Activated T-helper 1 cell treated with Interleukin-2 at 50 U/mL for 16 hours (primary cell): ENCODE data around the gene ZIC5.

Source experiments
- DNase-seq: peaks from one replicate; pipeline ENCODE4 v3.0.0-alpha.2; 2020; ENCODE audit warnings: low read depth

Gene ZIC5

GRCh38 chr13:99971576-99972189, at the start of gene ZIC5:
Gene ZIC5 (minus strand): TSS chr13:99971767. CDS start chr13:99971603, 164 bp downstream.
- no peak for DNase-seq

GRCh38 chr13:100019780-100020356, 48.3 kb upstream of the ZIC5 start:
- no peak for DNase-seq

GRCh38 chr13:100014621-100015020, 43.1 kb upstream of the ZIC5 start:
- DNase-seq: no peak

GRCh38 chr13:99998261-99998660, 26.7 kb upstream of the ZIC5 start:
- no peak for DNase-seq

DNA sequence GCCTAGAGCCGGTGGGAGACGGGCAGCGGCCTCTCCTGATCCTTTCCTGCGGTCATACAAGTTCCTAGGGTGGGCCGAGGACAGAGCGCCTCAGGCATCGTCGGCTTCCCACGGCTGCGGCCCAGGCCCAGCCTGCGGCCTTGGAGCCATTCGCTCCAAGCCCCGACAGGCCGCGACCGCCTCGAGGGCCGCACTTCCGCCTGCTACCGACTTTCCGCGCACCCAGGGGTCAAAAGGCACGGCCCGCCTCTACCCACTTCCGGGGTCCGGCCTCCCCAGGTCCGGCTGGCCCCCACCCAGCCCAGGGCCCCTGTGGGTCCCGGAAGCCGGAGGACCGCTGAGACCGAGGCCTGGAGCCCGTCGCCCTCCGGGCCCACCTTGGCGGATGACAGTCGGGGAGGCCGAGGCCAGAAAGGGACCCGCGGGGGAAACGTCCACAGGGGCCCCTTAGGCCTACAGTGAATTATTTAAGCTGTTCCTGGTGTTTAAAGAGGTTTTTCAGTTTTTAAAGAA, 26.2 kb upstream of the ZIC5 start:
- DNase-seq: no peak

GRCh38 chr13:99996381-99996973, 24.9 kb upstream of the ZIC5 start:
- DNase-seq: no peak

DNA sequence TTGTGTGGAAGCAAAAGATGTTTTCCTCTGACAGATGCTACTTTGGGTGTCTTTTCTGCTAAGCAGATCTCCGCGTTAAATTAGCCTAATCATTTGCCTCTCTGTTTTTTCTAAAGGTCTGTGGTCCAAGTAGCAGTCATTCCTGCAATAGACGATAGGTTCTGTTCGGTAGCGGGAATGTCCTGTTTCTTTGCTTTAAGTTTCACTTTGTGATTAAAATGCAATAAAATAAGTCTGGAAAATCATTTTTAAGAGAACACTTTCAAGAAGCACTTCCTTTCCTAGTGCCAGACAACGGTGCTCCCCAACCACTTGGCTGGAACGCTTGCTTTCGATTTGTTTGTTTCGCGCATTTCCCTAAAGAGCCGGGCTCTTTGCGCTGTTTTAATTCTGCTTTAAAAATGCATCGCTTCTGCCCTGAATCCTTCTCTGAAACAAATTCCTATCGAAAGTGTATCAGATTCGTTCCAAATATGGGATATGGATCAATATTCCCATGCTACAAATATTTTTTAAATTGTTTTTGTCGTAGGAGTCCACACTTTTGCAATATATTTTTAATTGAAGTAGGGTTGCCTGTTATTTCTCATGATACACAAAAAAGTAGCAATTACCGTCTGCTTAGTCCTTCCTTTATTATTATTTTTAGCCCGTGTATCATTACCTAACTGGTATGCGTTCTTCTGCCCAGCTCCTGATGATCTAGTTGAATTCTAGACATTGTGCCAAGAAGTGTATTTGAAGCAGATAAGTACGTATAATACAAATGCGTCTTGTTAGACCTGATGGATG, 24.2 kb upstream of the ZIC5 start:
- DNase-seq: no peak

DNA sequence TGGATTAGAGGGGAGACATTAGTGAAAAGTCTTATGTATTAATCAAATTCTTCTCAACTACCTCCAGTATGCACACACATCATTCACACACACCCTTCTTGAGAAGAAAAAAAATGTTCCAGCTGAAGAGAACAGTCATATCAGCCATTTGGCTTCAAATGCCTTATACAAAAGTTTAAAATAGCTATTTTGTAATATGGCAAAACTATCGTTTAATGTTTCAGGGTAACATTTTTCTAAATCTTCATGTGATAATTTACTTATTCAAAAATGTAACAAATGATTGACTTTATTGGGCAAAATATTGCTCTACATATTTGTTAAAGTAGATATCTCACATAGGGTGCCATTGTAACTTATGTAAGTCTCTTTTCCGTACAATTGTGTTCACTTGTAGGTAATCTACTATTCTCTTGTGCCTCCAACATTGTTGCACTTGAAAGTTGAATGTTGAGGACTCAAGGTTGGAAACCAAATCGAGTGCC, 23.6 kb upstream of the ZIC5 start:
- DNase-seq: no peak

DNA sequence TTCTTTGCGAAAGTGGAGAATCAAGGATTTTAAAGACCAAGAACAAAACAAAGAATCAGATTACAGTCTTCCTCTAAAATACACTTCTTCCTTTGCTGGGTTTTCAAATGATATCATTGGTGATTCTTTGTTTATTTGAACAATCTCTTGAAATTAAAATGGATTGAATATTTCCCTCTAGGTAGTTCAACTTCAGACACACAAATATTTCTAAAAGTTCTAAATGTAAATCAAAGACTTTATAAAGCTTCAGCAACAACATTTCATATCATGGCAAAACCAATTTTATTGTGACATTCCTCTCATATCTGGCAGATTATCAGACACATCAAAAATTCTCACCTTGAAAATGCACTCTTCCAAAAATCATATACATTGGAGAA, 23.1 kb upstream of the ZIC5 start:
- no peak for DNase-seq

DNA sequence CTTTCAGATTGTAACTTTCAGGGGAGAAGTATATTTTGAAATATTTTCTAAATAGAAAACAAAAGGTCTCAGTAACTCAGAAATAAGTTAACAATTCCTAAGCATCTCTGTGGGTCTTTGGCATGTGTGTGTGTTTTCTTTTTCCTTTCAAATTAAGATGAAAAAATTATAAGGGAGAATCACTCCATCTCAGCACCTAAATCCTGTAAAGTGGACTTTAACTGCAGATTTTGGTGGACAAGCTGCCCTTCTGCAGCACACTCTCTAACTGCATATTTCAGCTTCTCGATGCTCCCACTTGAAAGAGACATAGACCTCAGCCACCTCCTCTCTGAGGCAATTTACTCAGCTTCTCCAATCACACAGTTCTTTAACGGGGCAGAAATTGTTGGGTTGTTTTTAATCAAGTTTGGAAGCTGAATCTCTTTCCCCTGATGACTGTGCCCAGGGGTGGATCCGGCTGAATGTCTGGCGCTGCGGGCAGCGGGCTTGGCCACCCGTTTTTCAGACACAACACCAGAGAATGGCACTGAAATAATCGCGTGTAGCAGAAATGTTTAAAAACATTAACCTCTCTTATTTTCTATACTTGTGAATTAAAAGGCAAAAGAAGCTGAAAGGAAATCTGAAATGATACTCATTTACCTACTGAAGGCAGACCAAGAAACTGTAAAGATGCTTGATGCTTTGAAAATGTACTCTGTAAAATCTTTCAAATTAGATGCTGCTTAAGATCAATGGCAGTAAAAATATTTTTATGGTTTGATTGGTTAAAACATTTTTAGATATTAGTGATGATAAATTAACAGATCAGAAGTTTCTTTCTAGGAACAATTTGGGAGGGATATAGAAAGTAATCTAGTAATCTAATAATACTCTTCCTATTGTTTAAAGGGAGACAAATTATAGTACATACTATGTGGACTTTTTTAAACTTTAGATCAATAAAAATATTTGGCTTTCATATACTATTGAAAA, 22.4 kb upstream of the ZIC5 start:
- no peak for DNase-seq

- no peak for DNase-seq
These were observed 21.4 kb upstream of the ZIC5 start for GRCh38 chr13:99992949-99993351.

GRCh38 chr13:99991828-99992775, 20.5 kb upstream of the ZIC5 start:
- DNase-seq: no peak

DNA sequence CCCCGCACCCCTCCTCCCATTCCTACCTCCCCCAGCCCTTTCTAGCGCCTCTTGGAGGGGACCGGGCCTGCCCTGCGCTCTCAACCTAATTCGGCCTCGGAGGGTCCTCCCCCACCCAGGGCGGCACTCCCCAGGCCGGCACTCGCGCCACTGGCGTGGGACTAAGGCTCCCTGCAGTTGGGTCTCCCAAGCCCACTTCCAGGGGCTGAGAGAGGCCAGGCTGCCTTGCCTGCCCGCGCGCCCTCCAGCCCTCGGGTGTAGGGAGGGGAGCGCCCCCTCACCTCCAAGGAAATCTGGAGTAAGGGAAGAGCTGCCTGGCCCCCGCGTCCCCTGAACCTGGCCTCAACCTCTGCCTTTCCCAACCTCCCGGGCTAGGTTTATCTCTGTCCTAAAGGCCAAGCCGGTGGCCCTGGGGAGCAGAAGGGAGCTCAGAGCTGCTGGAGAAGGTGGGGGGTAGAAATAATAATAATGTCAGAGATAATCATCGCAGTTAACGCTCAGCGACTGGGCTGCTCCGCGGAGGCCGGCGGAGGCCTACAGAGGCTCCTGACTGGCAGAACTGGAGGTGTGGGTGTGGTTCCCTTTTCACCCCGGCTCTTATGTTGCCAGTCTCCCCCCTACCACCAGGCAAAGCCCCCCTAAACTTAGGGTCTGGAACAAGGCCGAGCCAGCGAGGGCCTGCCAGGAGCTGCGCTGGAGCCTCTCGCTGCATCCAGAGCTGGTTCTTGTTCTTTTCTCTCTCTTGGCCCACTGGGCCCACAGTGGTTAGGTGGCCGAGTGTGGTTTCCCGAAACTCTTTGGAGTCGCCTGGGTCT, 19.7 kb upstream of the ZIC5 start:
- no peak for DNase-seq

DNA sequence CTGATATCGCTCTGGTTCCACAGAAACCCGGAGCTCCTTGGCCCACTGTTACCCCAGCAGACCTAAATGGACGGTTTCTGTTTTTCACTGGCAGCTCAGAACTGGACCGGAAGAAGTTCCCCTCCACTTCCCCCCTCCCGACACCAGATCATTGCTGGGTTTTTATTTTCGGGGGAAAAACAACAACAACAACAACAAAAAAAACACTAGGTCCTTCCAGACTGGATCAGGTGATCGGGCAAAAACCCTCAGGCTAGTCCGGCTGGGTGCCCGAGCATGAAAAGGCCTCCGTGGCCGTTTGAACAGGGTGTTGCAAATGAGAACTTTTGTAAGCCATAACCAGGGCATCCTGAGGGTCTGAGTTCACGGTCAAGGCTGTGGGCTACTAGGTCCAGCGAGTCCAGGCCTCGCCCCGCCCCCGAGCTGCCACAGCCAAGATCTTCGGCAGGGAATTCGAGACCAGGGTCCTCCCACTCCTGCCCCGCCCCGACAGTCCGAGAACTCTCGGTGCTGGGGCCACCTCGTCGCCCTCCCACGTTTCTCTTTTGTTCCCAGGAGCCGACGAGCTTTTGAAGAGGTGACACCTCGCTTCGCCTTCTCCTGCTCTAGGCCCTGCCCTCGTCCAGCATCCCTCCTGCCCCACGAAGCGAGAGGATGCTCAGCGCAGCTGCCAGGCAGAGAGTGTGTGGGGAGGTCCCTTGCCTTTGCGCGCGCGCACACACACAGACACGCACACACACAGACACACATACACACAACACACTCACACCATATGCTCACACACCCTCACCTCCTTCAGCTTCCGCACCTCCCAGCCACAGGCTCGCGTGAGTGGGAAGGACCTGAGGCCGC, 18.8 kb upstream of the ZIC5 start:
- DNase-seq: no peak

GRCh38 chr13:99989276-99990125, 17.9 kb upstream of the ZIC5 start:
- DNase-seq: no peak

DNA sequence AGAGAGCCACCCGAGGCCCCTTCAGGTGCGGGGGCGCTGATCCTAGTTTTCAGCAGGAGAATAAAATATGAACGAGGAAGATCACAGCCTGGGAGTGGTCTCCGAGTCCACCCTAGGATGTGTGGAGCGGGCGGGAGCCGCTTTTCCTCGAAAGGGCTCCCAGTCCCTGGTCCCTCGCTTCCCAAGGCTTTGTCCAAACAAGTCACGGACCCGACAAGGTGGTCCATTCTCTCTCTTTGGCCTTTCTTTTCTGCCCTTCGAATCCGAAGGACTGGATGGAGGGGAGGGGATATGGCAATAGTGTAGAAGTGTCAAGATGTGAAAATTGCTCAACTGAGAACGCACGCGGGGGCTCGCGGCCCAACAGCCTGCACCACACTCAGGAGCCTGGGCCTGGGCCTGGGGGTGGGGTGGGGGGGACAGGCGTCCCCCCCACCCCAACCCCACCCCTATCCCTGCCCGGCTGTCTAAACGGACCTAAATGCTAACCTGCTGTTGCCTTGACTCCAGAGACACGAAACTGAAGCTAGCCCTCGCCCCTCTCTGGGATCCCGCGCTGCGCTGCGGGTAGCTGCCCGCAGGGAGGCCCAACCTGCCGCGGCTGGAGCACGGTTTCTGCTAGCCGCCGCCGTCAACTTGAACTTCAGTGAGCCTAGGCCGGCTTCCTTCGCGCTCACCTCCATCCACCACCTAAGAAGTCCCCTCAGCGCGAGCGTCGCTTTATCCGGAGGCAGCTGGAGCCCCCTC, 17.1 kb upstream of the ZIC5 start:
- DNase-seq: no peak
